ENCODE measurements around the gene IZUMO3.
"Not testable (repeated sequence)": the region's sequence is repeated elsewhere in the genome, so short reads cannot be mapped to it uniquely, and the experiment has no call there.

Gene IZUMO3

GRCh38 chr9:24545847-24546522 lies at the start of gene IZUMO3:
IZUMO3 (minus strand) TSS chr9:24545897; CDS start chr9:24545649, 248 bp downstream.
- no peak for FAIRE-seq

DNA sequence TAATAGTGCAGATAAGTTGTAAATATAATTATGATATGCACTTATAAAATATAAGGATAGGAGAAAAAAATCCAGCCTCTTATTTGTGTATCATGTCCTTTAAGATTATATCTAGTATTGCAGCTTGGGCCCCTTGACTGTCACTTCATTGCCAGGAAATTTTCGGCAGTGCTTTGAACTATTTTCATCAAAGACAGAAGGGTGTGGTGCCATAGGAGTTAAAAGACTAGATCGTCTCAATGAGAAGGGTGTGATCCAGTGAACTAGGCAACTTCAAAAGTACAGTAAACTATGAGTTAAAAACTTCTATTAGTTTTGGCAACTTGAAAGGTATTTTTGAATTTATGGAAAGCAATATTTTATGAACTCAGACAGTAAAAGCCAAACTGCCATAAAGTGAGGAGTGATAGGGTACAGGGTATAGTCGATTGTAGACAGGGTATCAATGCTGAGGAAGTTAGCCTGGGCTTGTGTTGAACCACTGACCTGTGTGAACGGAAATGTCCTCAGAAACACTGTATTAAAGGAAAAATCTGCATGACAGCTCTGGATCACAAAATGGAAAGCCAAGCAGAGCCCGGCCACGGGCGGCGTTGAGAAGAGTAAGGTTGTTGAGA lies 48.6 kb upstream of the IZUMO3 start:
- no peak for FAIRE-seq

GRCh38 chr9:24590432-24590831 lies 44.7 kb upstream of the IZUMO3 start:
- FAIRE-seq: no peak

- no peak for FAIRE-seq
These were observed 42.2 kb upstream of the IZUMO3 start for GRCh38 chr9:24587883-24588282.

GRCh38 chr9:24582146-24583126 lies 36.7 kb upstream of the IZUMO3 start:
- no peak for FAIRE-seq

GRCh38 chr9:24580005-24580404 lies 34.3 kb upstream of the IZUMO3 start:
- FAIRE-seq: not testable (repeated sequence)

DNA sequence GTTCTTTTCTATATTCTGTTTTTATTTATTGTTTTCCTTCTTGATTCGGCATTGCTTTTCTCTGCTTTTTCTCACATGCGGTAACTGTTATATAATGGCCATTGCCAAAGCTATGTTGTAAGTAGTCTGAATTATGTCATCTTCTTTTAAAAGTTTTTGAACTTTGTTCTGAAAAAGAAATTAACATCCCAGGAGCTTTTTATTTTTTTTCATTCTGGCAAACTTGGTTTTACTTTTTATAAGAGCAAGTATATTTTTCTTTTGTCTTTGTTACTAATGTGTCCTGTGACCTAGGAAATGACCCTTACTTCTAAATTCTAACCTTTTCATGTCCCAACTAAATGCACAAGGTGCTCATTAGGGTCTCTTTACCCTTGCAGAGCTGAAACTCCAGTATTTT lies 26.7 kb upstream of the IZUMO3 start:
- FAIRE-seq: peak; percentile 58

DNA sequence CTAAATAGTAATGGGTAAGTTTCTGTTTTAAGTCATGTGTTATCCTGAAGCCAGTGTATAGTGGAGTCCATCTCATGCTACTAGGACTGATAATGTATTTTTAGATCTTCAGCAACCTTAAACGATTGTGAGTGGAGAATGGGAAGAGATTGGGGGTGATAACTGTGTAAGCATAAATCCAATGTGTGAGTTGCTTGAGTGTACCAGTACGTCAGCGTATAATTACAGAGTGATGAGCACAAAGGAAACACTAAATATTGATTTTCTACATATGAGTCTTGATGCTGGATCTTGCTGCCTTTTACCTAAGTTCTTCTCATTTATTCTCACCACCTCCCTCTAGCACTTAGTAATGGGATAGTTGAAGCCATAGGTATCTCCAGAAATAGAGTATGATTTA lies 16.3 kb upstream of the IZUMO3 start:
- FAIRE-seq: no peak

GRCh38 chr9:24553183-24553552 lies 7.5 kb upstream of the IZUMO3 start:
- no peak for FAIRE-seq

DNA sequence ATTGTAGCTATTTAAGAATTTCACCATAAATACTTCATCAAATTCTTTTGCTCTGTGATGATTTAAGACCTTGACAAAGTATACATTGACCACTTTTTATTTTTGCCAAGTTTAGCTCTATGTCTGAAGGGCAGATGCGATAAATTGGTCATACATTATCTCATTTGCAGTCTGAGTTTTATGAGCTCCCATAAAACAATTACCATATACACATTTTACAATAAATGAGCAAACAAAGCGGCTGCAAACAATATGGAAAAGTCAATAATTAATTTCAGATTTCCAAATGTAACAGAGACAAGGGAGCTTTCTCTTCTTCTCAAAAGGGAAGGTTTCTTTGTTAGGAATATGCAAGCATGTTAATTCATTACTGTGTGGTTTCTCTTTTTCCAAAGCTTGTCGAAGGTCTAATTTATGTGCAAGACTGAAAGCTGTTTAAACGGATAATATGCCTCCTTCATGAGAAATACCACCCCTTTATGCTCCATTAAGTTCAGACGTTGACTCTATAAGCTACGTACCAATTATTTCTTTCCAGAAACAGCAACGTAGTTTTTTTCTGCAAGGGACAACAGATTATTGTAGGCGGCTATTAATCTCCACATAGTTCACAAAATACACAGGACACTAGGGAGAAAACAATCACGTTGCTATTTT lies 7.0 kb upstream of the IZUMO3 start:
- no peak for FAIRE-seq

DNA sequence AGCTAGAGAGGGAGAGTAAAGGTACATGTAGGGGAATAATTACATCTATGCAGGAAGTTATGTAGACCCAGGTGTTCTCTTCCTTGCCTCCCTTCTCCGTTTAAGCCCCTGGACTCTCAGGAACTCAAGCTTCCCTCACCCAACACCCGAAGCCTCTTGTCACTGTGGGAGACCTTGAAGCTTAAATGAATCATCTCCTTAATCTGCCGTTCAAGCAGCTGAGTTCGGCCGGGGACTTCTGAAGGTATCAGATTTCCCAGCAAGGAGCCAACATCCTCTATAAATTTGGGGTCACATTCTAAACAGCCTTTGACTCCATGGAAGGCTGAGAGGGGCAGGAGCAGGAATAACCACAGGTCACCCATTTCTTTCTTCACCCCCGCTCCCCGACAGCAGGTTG lies 412 bp downstream of the IZUMO3 start:
- FAIRE-seq: no peak

- FAIRE-seq: no peak
These were observed 27.2 kb downstream of the IZUMO3 start for GRCh38 chr9:24518545-24518944.

- FAIRE-seq: no peak
These were observed 29.2 kb downstream of the IZUMO3 start for GRCh38 chr9:24516463-24516862.

GRCh38 chr9:24509850-24510249 lies 35.8 kb downstream of the IZUMO3 start:
- no peak for FAIRE-seq

GRCh38 chr9:24504521-24504920 lies 41.2 kb downstream of the IZUMO3 start:
- FAIRE-seq: no peak

DNA sequence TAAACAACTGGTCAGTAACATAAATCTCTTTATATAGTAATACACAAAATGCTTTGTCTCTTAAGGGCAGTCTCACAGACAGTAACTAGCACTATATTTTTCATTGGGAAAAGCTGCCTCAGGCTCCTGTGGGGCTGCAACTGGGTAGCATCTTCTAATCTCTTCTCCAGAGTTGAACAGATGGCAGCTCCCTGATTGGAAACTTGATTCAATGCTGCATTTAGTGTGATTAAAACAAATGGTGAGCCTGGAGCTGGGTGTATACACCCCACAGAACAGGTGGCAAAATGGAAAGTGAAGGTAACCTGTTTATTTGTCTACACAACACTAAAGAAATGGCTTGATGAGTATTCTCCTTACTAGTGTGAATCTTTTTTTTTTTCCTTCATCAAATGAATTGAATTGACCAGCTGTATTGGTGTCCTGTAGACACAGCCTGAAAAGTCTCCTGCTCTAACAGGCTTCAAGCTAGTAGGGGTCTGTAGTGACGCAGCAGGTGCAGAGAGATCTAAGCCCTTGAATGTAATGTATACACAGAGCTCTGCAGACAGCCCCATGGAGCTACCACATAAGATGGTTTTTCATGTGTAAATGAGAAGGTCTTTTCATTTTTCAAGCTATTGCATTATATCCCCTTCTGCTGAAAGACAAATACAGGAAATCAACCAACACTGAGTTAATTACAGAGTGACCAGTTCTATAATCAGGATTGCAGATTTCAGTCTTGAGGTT lies 43.3 kb downstream of the IZUMO3 start:
- no peak for FAIRE-seq

GRCh38 chr9:24500761-24501160 lies 44.9 kb downstream of the IZUMO3 start:
- FAIRE-seq: no peak

GRCh38 chr9:24498632-24499031 lies 47.1 kb downstream of the IZUMO3 start:
- FAIRE-seq: no peak

GRCh38 chr9:24497671-24498070 lies 48.0 kb downstream of the IZUMO3 start:
- FAIRE-seq: no peak

All from endometrium (tissue), 2 donors.